ENCODE measurements around the gene PSME1.

DNA sequence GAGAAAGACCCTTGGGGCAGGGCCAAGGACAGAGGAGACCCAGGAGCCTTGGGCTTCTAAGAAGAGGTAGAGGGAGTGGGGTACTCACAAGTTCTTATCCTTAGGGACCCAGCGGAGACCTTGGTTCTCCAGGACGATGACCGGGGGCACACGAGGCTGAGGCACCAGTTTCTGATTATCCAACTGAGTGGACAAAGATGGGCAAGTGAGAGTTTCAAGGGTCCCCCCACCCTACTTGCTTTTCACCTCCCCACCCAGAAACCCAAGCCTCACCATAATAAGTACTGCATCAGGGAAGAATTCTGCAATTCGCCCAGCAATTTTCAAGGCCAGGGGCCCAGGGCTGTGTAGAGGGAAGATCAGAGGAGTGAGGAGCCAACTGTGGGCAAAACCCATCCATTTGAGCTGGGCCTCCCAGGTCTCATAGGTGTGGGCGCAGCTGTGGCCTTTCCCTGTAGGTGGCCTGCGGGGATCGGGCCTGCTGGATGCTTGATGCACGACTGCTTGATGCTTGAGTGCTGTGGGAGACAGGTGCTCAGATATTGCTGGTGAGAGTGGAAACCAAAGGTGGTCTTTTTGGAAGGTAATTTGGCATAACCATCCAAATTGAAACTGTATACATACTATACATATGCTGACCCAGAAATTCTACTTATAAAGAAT lies 3.4 kb downstream of the PSME1 start:
- TF ChIP-seq, protein P1, sequence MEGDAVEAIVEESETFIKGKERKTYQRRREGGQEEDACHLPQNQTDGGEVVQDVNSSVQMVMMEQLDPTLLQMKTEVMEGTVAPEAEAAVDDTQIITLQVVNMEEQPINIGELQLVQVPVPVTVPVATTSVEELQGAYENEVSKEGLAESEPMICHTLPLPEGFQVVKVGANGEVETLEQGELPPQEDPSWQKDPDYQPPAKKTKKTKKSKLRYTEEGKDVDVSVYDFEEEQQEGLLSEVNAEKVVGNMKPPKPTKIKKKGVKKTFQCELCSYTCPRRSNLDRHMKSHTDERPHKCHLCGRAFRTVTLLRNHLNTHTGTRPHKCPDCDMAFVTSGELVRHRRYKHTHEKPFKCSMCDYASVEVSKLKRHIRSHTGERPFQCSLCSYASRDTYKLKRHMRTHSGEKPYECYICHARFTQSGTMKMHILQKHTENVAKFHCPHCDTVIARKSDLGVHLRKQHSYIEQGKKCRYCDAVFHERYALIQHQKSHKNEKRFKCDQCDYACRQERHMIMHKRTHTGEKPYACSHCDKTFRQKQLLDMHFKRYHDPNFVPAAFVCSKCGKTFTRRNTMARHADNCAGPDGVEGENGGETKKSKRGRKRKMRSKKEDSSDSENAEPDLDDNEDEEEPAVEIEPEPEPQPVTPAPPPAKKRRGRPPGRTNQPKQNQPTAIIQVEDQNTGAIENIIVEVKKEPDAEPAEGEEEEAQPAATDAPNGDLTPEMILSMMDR (IDR thresholded peaks at IDR 0.05) = no peak
- no peak for TF ChIP-seq POLR2A (IDR thresholded peaks at IDR 0.05)
